HL-60 (cell line): Measurements from ENCODE around the gene CCDC197.

Experiments used
- DNase-seq, 2 experiments: peaks; one replicate each; pipeline ENCODE4 v3.0.0-alpha.2; 2010 to 2020; ENCODE audit warnings: low read depth in 1 of 2, low spot score in 1 of 2
- H3K27ac ChIP-seq: fragments of 250-450 bp; sonication (Bioruptor Pico); replicated peaks from 2 replicates; pipeline ENCODE4 v1.5.1; 2020; ENCODE audit warnings: mild to moderate bottlenecking, moderate library complexity
- H3K27me3 ChIP-seq: fragments of 250-450 bp; sonication (Bioruptor Pico); 2 replicates; pipeline ENCODE4 v1.5.1; 2021; ENCODE audit warnings: mild to moderate bottlenecking, moderate library complexity; ENCODE audit not compliant: insufficient read depth, poor library complexity, severe bottlenecking
- H3K4me3 ChIP-seq: replicated peaks from 2 replicates; pipeline ENCODE4 v1.5.1; 2011; ENCODE audit warnings: mild to moderate bottlenecking, control low read depth, low read length; ENCODE audit not compliant: insufficient read depth
- CTCF ChIP-seq: IDR thresholded peaks from one replicate; pipeline ENCODE4 v1.5.1; 2011; ENCODE audit warnings: low read length, control low read depth, inconsistent platforms; ENCODE audit not compliant: insufficient read depth
- GABPA ChIP-seq: IDR thresholded peaks from 2 replicates; pipeline ENCODE4 v1.6.1; 2012; ENCODE audit warnings: low read depth
- POLR2AphosphoS5 ChIP-seq: IDR thresholded peaks from 2 replicates; pipeline ENCODE4 v1.6.1; 2012; ENCODE audit warnings: low read depth
- SPI1 ChIP-seq: IDR thresholded peaks from 2 replicates; pipeline ENCODE4 v1.6.1; 2012; ENCODE audit warnings: low read depth, mild to moderate bottlenecking, borderline replicate concordance
- TF ChIP-seq, protein P1 (sequence below): IDR thresholded peaks from 2 replicates; pipeline ENCODE4 v1.6.1; 2012; ENCODE audit warnings: low read depth; ENCODE audit not compliant: insufficient replicate concordance

The CCDC197 gene

GRCh38 chr14:94001501-94002396 lies 4.6 kb downstream of the CCDC197 start:
- peak in 1 of 2 experiments; percentile 42 for DNase-seq
- H3K27ac ChIP-seq: no peak overlapping the region
- TF ChIP-seq SPI1: no peak
- TF ChIP-seq CTCF: peak; percentile 100
- no peak overlapping the region for H3K4me3 ChIP-seq
- H3K27me3 ChIP-seq: no peaks in the 10 kb centered on the region

GRCh38 chr14:94003397-94003796 lies 6.3 kb downstream of the CCDC197 start:
- DNase-seq: no peak
- TF ChIP-seq, protein P1, sequence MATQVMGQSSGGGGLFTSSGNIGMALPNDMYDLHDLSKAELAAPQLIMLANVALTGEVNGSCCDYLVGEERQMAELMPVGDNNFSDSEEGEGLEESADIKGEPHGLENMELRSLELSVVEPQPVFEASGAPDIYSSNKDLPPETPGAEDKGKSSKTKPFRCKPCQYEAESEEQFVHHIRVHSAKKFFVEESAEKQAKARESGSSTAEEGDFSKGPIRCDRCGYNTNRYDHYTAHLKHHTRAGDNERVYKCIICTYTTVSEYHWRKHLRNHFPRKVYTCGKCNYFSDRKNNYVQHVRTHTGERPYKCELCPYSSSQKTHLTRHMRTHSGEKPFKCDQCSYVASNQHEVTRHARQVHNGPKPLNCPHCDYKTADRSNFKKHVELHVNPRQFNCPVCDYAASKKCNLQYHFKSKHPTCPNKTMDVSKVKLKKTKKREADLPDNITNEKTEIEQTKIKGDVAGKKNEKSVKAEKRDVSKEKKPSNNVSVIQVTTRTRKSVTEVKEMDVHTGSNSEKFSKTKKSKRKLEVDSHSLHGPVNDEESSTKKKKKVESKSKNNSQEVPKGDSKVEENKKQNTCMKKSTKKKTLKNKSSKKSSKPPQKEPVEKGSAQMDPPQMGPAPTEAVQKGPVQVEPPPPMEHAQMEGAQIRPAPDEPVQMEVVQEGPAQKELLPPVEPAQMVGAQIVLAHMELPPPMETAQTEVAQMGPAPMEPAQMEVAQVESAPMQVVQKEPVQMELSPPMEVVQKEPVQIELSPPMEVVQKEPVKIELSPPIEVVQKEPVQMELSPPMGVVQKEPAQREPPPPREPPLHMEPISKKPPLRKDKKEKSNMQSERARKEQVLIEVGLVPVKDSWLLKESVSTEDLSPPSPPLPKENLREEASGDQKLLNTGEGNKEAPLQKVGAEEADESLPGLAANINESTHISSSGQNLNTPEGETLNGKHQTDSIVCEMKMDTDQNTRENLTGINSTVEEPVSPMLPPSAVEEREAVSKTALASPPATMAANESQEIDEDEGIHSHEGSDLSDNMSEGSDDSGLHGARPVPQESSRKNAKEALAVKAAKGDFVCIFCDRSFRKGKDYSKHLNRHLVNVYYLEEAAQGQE: no peak
- TF ChIP-seq GABPA: no peak
- no peak for TF ChIP-seq CTCF
- TF ChIP-seq SPI1: no peak
- TF ChIP-seq POLR2AphosphoS5: no peak
- no peaks in the 10 kb centered on the region for H3K27me3 ChIP-seq
- no peak overlapping the region for H3K4me3 ChIP-seq
- no peak overlapping the region for H3K27ac ChIP-seq

GRCh38 chr14:94004015-94004414 lies 6.9 kb downstream of the CCDC197 start:
- H3K27ac ChIP-seq: no peak overlapping the region
- no peaks in the 10 kb centered on the region for H3K27me3 ChIP-seq
- no peak for DNase-seq
- TF ChIP-seq SPI1: no peak
- no peak for TF ChIP-seq GABPA
- TF ChIP-seq POLR2AphosphoS5: no peak
- no peak for TF ChIP-seq CTCF
- TF ChIP-seq, protein P1: no peak
- no peak overlapping the region for H3K4me3 ChIP-seq
